Measurements from ENCODE around the gene FAM89A.

- no peak for TF ChIP-seq CTCF (IDR thresholded peaks at IDR 0.05)
- no peak for TF ChIP-seq POLR2A (IDR thresholded peaks at IDR 0.05)
Measured at GRCh38 chr1:230986976-230987375, 53.1 kb downstream of the FAM89A start.
